Caco-2 (cell line): Measurements from ENCODE around the gene ELOVL3. TPM values are rescaled to one million over a fixed set of nuclear protein-coding genes. Genes with fewer than 3 reads are reported as not detected.
A peak's percentile ranks its signal among the peaks of the same experiment; 100 is the strongest.

ENCODE experiments used
- BruUV-seq: library from RNA; stranded (reverse); fragments of 400-500 nt; replicated peaks from 2 replicates; lab custom pipeline; 2021; lab: Mats Ljungman, UMichigan
- CTCF ChIA-PET: fragments of 300-600 bp; sonication (Branson Sonifier 250); formaldehyde crosslinking; loops from one replicate; lab custom pipeline; 2022; ENCODE audit warnings: antibody characterized with exemption; lab: Charles Lee
- POLR2A ChIA-PET: fragments of 300-600 bp; sonication (Branson Sonifier 250); formaldehyde crosslinking; loops from one replicate; lab custom pipeline; 2022; ENCODE audit warnings: antibody characterized with exemption; lab: Charles Lee
- DNase-seq, 2 experiments: peaks; one replicate each; pipeline versions ENCODE4 v3.0.0 to v3.0.0-alpha.2; 2020 to 2022
- H3K27me3 ChIP-seq: replicated peaks from 2 replicates; pipeline ENCODE4 v1.6.0; 2011; ENCODE audit warnings: low read length; ENCODE audit not compliant: control insufficient read depth, insufficient read depth
- H3K36me3 ChIP-seq: 2 replicates; pipeline ENCODE4 v1.5.1; 2011; ENCODE audit warnings: low read length; ENCODE audit not compliant: control insufficient read depth, insufficient read depth
- H3K4me1 ChIP-seq: fragments of 250-450 bp; sonication (Bioruptor Pico); 2 replicates; pipeline ENCODE4 v1.5.1; 2020; ENCODE audit warnings: mild to moderate bottlenecking
- H3K4me3 ChIP-seq: 2 replicates; pipeline ENCODE4 v1.5.1; 2011; ENCODE audit warnings: low read depth, mild to moderate bottlenecking, control low read depth, low read length
- H3K9me3 ChIP-seq: fragments of 250-450 bp; sonication (Bioruptor Pico); 2 replicates; pipeline ENCODE4 v1.5.1; 2020; ENCODE audit warnings: mild to moderate bottlenecking, moderate library complexity
- H3K27ac Mint-ChIP-seq: one replicate; pipeline ENCODE4 v1.8.0; 2022; ENCODE audit warnings: mixed read lengths; ENCODE audit not compliant: unreplicated experiment
- H3K27me3 Mint-ChIP-seq: one replicate; pipeline ENCODE4 v1.8.0; 2022; ENCODE audit warnings: mixed read lengths; ENCODE audit not compliant: insufficient read depth, unreplicated experiment
- H3K36me3 Mint-ChIP-seq: one replicate; pipeline ENCODE4 v1.8.0; 2022; ENCODE audit warnings: mild to moderate bottlenecking, mixed read lengths; ENCODE audit not compliant: insufficient read depth, unreplicated experiment
- H3K4me1 Mint-ChIP-seq: one replicate; pipeline ENCODE4 v1.8.0; 2022; ENCODE audit warnings: low read depth, mixed read lengths; ENCODE audit not compliant: unreplicated experiment
- H3K4me3 Mint-ChIP-seq: one replicate; pipeline ENCODE4 v1.8.0; 2022; ENCODE audit warnings: mild to moderate bottlenecking, moderate library complexity, mixed read lengths; ENCODE audit not compliant: unreplicated experiment
- H3K9me3 Mint-ChIP-seq: one replicate; pipeline ENCODE4 v1.8.0; 2022; ENCODE audit warnings: mixed read lengths; ENCODE audit not compliant: unreplicated experiment
- CTCF ChIP-seq, 2 experiments: fragments of 200-600 bp in 1 of 2; IDR thresholded peaks; 1 replicate in 1 of 2; 2 replicates in 1 of 2; pipeline versions ENCODE4 v1.5.1 to v1.8.0; 2011 to 2022; ENCODE audit warnings: antibody characterized with exemption in 1 of 2, control low read depth in 1 of 2, inconsistent platforms in 1 of 2, low read depth in 1 of 2, low read length in 1 of 2, mild to moderate bottlenecking in 1 of 2, moderate library complexity in 1 of 2; ENCODE audit not compliant: insufficient read depth in 1 of 2, severe bottlenecking in 1 of 2, unreplicated experiment in 1 of 2
- intact Hi-C: fragments of 100-400 bp; cut with micrococcal nuclease; formaldehyde crosslinking; loops from one replicate; pipeline ENCODE4 v1.10.0; 2022; ENCODE audit not compliant: unreplicated experiment
- total RNA-seq: library from RNA; stranded (reverse); gene quantifications from 2 replicates; pipeline ENCODE4 v1.2.3, GENCODE V29; 2022

Gene ELOVL3
- total RNA-seq, 1 experiment from 2014 or later = 2.2 TPM

GRCh38 chr10:102231357-102232318, 5.5 kb downstream of the ELOVL3 start:
- H3K9me3 ChIP-seq = no peaks in the 10 kb centered on the region
- ChIA-PET CTCF (interaction anchor here (0.5 to 4.1 kb wide), 20 partner anchors 9 to 352 kb away, joined by 3 to 115 read pairs (median 6); partner anchors contain the start of genes CUEDC2, GBF1, NFKB2 and PITX3), POLR2A (interaction anchor here (1.4 kb wide), 1 partner anchor 14 kb away, joined by 5 read pairs; the partner anchor contains the start of gene GBF1)
- Mint-ChIP-seq H3K36me3 (no peaks in the 10 kb centered on the region), H3K4me1 (no peaks in the 10 kb centered on the region), H3K9me3 (no peaks in the 10 kb centered on the region), H3K4me3 (peak overlapping the region; percentile 71), H3K27ac (no peak overlapping the region), H3K27me3 (peaks cover 22% of the 10 kb centered on the region)
- H3K36me3 ChIP-seq = no peaks in the 10 kb centered on the region; the same call in 1 of the 2 replicates
- DNase-seq = peak; percentile 58 to 77
- intact Hi-C loops = loop anchor here (2.0 kb wide), 2 partner anchors 163 to 247 kb away; partner anchors contain the start of gene NFKB2
- no TSS peak for BruUV-seq
- peak overlapping the region; percentile 47 for H3K4me3 ChIP-seq
- TF ChIP-seq CTCF (IDR thresholded peaks at IDR 0.05; ENCODE audit: insufficient read depth in 1 of 2, low read depth in 1 of 2, low read length in 1 of 2, severe bottlenecking in 1 of 2, unreplicated experiment in 1 of 2) = peak; percentile 81 to 88
- peaks cover 15% of the 10 kb centered on the region for H3K4me1 ChIP-seq
- H3K27me3 ChIP-seq = peaks cover 1% of the 10 kb centered on the region; the same call in 1 of the 2 replicates

- CTCF ChIA-PET = interaction anchor here (1.2 kb wide), 1 partner anchor 118 kb away, joined by 3 read pairs; no protein-coding TSS in a partner anchor
- intact Hi-C loops = no loop called here
Observed at GRCh38 chr10:102233997-102234396, 7.9 kb downstream of the ELOVL3 start.

More at GRCh38 chr10:102233997-102234396, 7.9 kb downstream of the ELOVL3 start:
- no peak for DNase-seq
- Mint-ChIP-seq H3K36me3 (no peaks in the 10 kb centered on the region), H3K27ac (no peak overlapping the region), H3K9me3 (no peaks in the 10 kb centered on the region), H3K4me3 (no peak overlapping the region), H3K27me3 (peaks cover 13% of the 10 kb centered on the region), H3K4me1 (no peaks in the 10 kb centered on the region)
- no peaks in the 10 kb centered on the region; the same call in 1 of the 2 replicates for H3K36me3 ChIP-seq
- peaks cover 11% of the 10 kb centered on the region for H3K4me1 ChIP-seq
- H3K9me3 ChIP-seq = no peaks in the 10 kb centered on the region
- POLR2A ChIA-PET = no interaction called here
- no peak overlapping the region for H3K4me3 ChIP-seq
- peaks cover 1% of the 10 kb centered on the region; the same call in 1 of the 2 replicates for H3K27me3 ChIP-seq
- TF ChIP-seq CTCF (IDR thresholded peaks at IDR 0.05; ENCODE audit: insufficient read depth in 1 of 2, low read depth in 1 of 2, low read length in 1 of 2, severe bottlenecking in 1 of 2, unreplicated experiment in 1 of 2) = no peak
- no TSS peak for BruUV-seq
